Measurements from ENCODE around the gene CTRB1. TPM values are rescaled to one million over a fixed set of nuclear protein-coding genes. Genes with fewer than 3 reads are reported as not detected.

The CTRB1 gene
- total RNA-seq, 1 experiment from 2014 or later, result not detected

GRCh38 chr16:75229172-75230031 lies 10.6 kb downstream of the CTRB1 start:
- Histone ChIP-seq H3K27ac (ENCODE audit: low read depth, low read length, poor library complexity, severe bottlenecking) (no peak overlapping the region), H3K27me3 (replicated peaks; ENCODE audit: insufficient read depth, low read depth, low read length, poor library complexity) (no peaks in the 10 kb centered on the region), H3K36me3 (ENCODE audit: insufficient read depth, low read length, poor library complexity, severe bottlenecking) (peaks cover 31% of the 10 kb centered on the region), H3K4me3 (ENCODE audit: low read depth, low read length, poor library complexity, severe bottlenecking) (no peak overlapping the region), H3K9me3 (ENCODE audit: low read depth, low read length, poor library complexity, severe bottlenecking) (no peaks in the 10 kb centered on the region), H3K4me1 (ENCODE audit: insufficient read depth, low read length, poor library complexity, severe bottlenecking) (peaks cover 5% of the 10 kb centered on the region)
- no TSS peak for BruUV-seq (replicated peaks)
- ChIA-PET POLR2A (ENCODE audit: low non-redundant PET) (no interaction called here), CTCF (no interaction called here)
- no peak for DNase-seq (ENCODE audit: low spot score)
- intact Hi-C loops (cut with micrococcal nuclease; ENCODE audit: unreplicated experiment), result loop anchor here (5.0 kb wide), 1 partner anchor 173 kb away; no protein-coding TSS in a partner anchor
- no peak for TF ChIP-seq EZH2 (IDR thresholded peaks at IDR 0.05; ENCODE audit: borderline replicate concordance, low read depth, low read length, poor library complexity, severe bottlenecking)
- TF ChIP-seq, protein P1, sequence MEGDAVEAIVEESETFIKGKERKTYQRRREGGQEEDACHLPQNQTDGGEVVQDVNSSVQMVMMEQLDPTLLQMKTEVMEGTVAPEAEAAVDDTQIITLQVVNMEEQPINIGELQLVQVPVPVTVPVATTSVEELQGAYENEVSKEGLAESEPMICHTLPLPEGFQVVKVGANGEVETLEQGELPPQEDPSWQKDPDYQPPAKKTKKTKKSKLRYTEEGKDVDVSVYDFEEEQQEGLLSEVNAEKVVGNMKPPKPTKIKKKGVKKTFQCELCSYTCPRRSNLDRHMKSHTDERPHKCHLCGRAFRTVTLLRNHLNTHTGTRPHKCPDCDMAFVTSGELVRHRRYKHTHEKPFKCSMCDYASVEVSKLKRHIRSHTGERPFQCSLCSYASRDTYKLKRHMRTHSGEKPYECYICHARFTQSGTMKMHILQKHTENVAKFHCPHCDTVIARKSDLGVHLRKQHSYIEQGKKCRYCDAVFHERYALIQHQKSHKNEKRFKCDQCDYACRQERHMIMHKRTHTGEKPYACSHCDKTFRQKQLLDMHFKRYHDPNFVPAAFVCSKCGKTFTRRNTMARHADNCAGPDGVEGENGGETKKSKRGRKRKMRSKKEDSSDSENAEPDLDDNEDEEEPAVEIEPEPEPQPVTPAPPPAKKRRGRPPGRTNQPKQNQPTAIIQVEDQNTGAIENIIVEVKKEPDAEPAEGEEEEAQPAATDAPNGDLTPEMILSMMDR (conservative IDR thresholded peaks at IDR 0.05; ENCODE audit: low read depth, low read length), result no peak

DNA sequence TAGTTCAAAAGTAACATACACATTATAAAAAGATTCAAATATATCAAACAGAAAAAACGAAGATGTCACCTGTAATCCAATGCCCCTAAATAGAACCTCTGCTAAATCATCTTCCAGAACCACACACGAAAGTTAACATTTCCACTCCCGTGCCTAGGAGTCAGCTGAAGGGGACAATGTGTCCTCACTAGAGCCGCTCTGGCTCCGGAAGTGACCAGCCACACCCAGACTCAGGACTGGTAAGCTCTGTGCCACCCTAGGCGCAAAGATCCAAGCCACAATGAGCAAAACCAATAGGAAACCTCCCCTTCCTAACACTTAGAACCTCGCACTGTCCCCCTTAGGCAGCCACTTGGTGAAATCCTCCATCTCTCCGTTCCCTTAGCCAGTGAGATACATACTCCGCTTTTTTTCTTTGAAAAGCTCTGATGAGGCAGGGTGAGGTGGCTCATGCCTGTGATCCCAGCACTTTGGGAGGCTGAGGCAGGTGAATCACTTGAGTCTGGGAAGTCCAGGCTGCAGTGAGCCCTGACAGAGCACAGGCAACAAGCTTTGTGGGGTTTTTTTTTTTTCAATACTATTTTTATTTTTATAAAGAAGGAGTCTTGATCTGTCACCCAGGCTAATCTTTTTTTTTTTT lies 11.8 kb downstream of the CTRB1 start:
- H3K4me1 ChIP-seq (ENCODE audit: insufficient read depth, low read length, poor library complexity, severe bottlenecking), result peaks cover 8% of the 10 kb centered on the region
- CTCF ChIA-PET, result no interaction called here
- H3K4me3 ChIP-seq (ENCODE audit: low read depth, low read length, poor library complexity, severe bottlenecking), result no peak overlapping the region
- H3K9me3 ChIP-seq (ENCODE audit: low read depth, low read length, poor library complexity, severe bottlenecking), result no peaks in the 10 kb centered on the region
- TF ChIP-seq, protein P1 (conservative IDR thresholded peaks at IDR 0.05; ENCODE audit: low read depth, low read length), result no peak
- TF ChIP-seq EZH2 (IDR thresholded peaks at IDR 0.05; ENCODE audit: borderline replicate concordance, low read depth, low read length, poor library complexity, severe bottlenecking), result no peak
- H3K27me3 ChIP-seq (replicated peaks; ENCODE audit: insufficient read depth, low read depth, low read length, poor library complexity), result no peaks in the 10 kb centered on the region
- intact Hi-C loops (cut with micrococcal nuclease; ENCODE audit: unreplicated experiment), result loop anchor here (5.0 kb wide), 1 partner anchor 172 kb away; no protein-coding TSS in a partner anchor
- POLR2A ChIA-PET (ENCODE audit: low non-redundant PET), result interaction anchor here (0.6 kb wide), 1 partner anchor 11 kb away, joined by 3 read pairs; no protein-coding TSS in a partner anchor
- no peak for DNase-seq (ENCODE audit: low spot score)
- peaks cover 35% of the 10 kb centered on the region for H3K36me3 ChIP-seq (ENCODE audit: insufficient read depth, low read length, poor library complexity, severe bottlenecking)
- BruUV-seq (replicated peaks), result no TSS peak
- H3K27ac ChIP-seq (ENCODE audit: low read depth, low read length, poor library complexity, severe bottlenecking), result no peak overlapping the region

- Histone ChIP-seq H3K27me3 (replicated peaks; ENCODE audit: insufficient read depth, low read depth, low read length, poor library complexity) (no peaks in the 10 kb centered on the region), H3K4me1 (ENCODE audit: insufficient read depth, low read length, poor library complexity, severe bottlenecking) (peaks cover 8% of the 10 kb centered on the region), H3K4me3 (ENCODE audit: low read depth, low read length, poor library complexity, severe bottlenecking) (no peak overlapping the region), H3K9me3 (ENCODE audit: low read depth, low read length, poor library complexity, severe bottlenecking) (no peaks in the 10 kb centered on the region), H3K36me3 (ENCODE audit: insufficient read depth, low read length, poor library complexity, severe bottlenecking) (peaks cover 35% of the 10 kb centered on the region), H3K27ac (ENCODE audit: low read depth, low read length, poor library complexity, severe bottlenecking) (no peak overlapping the region)
- no peak for DNase-seq (ENCODE audit: low spot score)
- TF ChIP-seq, protein P1 (conservative IDR thresholded peaks at IDR 0.05; ENCODE audit: low read depth, low read length), result no peak
- CTCF ChIA-PET, result no interaction called here
- POLR2A ChIA-PET (ENCODE audit: low non-redundant PET), result no interaction called here
- no TSS peak for BruUV-seq (replicated peaks)
- intact Hi-C loops (cut with micrococcal nuclease; ENCODE audit: unreplicated experiment), result loop anchor here (5.0 kb wide), 1 partner anchor 171 kb away; no protein-coding TSS in a partner anchor
These were observed 12.8 kb downstream of the CTRB1 start for GRCh38 chr16:75231570-75231969.
